Heart left ventricle (tissue), 13 donors: ENCODE data around the gene PLEKHA6.

Experiments
- POLR2A ChIP-seq, 2 donors: fragments of 450-650 bp; IDR thresholded peaks; one replicate each; pipeline ENCODE4 v1.6.1; 2017; ENCODE audit warnings: antibody characterized with exemption in 2 of 2, mild to moderate bottlenecking in 2 of 2, moderate library complexity in 2 of 2
- TF ChIP-seq, protein P1 (sequence below), 12 donors: fragments of 200-600 bp; sonication (generic) in 4 of 12; IDR thresholded peaks; one replicate each; pipeline versions ENCODE4 v1.5.0 to v1.8.0; 2018 to 2022; ENCODE audit warnings: antibody characterized with exemption in 12 of 12, mild to moderate bottlenecking in 5 of 12
- donor health status: ischemic (EF 13 %, LVEDD 7.1; RV severe dilation, severe dysfunction).
- donor health status: DM: no; HTN: yes; CAD: no.
- donor health status: DM: no; HTN: no; CAD: no.
- donor health status: ischemic (EF 25% LVEDD 6.9; RV normal size, moderate dysfunction).
- donor health status: ischemic (EF 25% LVEDD 5.7; RV mildly dilated, moderate dysfunction).
- donor health status: ischemic (EF 35%, LVEDD 5.7; RV mildly dilated, moderate dysfunction).
- donor health status: nonischemic (EF 11% LVEDD 7.7; RV severe dilation, severe dysfunction).
- donor health status: DM: yes; HTN: yes; CAD: no.
- donor health status: PGD.
- donor health status: ischemic (EF 29% LVEDD 5.4; RV normal size, mild dysfunction).
- donor health status: nonischemic (EF 23%, LVEDD 6.1; RV moderate dilation, normal function).

DNA sequence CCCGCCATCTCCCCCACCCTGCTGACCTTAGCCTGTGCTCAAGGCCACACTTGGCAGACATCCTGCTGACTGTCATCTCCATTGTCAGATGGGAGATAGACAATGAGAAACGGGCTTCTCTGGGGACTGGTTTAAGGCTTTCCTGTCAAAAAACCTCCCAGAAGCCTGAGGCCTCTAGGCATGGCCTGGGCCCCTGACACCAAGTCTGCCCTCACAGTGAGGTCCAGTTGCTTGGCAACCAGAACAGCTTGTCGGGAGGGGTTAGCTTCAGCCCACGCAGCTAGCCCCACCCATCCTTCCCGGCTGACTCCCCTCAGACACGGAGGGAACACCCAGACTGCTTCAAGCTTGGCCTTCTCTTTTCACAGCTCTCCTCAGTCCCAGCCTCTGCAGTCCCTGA is 11.0 kb downstream of the PLEKHA6 start:
- TF ChIP-seq, protein P1, sequence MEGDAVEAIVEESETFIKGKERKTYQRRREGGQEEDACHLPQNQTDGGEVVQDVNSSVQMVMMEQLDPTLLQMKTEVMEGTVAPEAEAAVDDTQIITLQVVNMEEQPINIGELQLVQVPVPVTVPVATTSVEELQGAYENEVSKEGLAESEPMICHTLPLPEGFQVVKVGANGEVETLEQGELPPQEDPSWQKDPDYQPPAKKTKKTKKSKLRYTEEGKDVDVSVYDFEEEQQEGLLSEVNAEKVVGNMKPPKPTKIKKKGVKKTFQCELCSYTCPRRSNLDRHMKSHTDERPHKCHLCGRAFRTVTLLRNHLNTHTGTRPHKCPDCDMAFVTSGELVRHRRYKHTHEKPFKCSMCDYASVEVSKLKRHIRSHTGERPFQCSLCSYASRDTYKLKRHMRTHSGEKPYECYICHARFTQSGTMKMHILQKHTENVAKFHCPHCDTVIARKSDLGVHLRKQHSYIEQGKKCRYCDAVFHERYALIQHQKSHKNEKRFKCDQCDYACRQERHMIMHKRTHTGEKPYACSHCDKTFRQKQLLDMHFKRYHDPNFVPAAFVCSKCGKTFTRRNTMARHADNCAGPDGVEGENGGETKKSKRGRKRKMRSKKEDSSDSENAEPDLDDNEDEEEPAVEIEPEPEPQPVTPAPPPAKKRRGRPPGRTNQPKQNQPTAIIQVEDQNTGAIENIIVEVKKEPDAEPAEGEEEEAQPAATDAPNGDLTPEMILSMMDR (IDR thresholded peaks at IDR 0.05), result peak in 1 of 12 donors; percentile 21
- TF ChIP-seq POLR2A (IDR thresholded peaks at IDR 0.05), result peak in 1 of 2 donors; percentile 18
